HG03135 (cell line): Measurements from ENCODE around the gene CARD14.
"Not testable (repeated sequence)": the region's sequence is repeated elsewhere in the genome, so short reads cannot be mapped to it uniquely, and the experiment has no call there.

Experiments used
- ATAC-seq: cut with Tn5 transposase; IDR thresholded peaks from one replicate; pipeline ENCODE4 v1.9.1; 2021; ENCODE audit warnings: mild to moderate bottlenecking, moderate library complexity; ENCODE audit not compliant: unreplicated experiment

The CARD14 gene

GRCh38 chr17:80223142-80223815 lies 53.4 kb downstream of the CARD14 start:
- no peak for ATAC-seq

GRCh38 chr17:80223838-80224497 lies 54.1 kb downstream of the CARD14 start:
- ATAC-seq: no peak

- no peak for ATAC-seq
Observed at GRCh38 chr17:80224683-80225082, 54.9 kb downstream of the CARD14 start.

GRCh38 chr17:80225230-80225629 lies 55.4 kb downstream of the CARD14 start:
- ATAC-seq: no peak

GRCh38 chr17:80227156-80227555 lies 57.3 kb downstream of the CARD14 start:
- no peak for ATAC-seq

GRCh38 chr17:80227666-80228065 lies 57.8 kb downstream of the CARD14 start:
- ATAC-seq: no peak

GRCh38 chr17:80228477-80228876 lies 58.6 kb downstream of the CARD14 start:
- no peak for ATAC-seq

- ATAC-seq: no peak
Observed at GRCh38 chr17:80229011-80229410, 59.2 kb downstream of the CARD14 start.

GRCh38 chr17:80232438-80232837 lies 62.6 kb downstream of the CARD14 start:
- ATAC-seq: no peak

- ATAC-seq: no peak
Observed at GRCh38 chr17:80233202-80233601, 63.4 kb downstream of the CARD14 start.

- no peak for ATAC-seq
Observed at GRCh38 chr17:80236911-80237310, 67.1 kb downstream of the CARD14 start.

GRCh38 chr17:80237386-80237785 lies 67.6 kb downstream of the CARD14 start:
- ATAC-seq: no peak

- ATAC-seq: no peak
Observed at GRCh38 chr17:80242505-80242904, 72.7 kb downstream of the CARD14 start.

- ATAC-seq: no peak
Observed at GRCh38 chr17:80243526-80244433, 74.0 kb downstream of the CARD14 start.

- not testable (repeated sequence) for ATAC-seq
Observed at GRCh38 chr17:80244448-80244847, 74.6 kb downstream of the CARD14 start.

- ATAC-seq: no peak
Observed at GRCh38 chr17:80244871-80245509, 75.2 kb downstream of the CARD14 start.

GRCh38 chr17:80245566-80246265 lies 75.9 kb downstream of the CARD14 start:
- ATAC-seq: no peak

GRCh38 chr17:80246266-80246681 lies 76.4 kb downstream of the CARD14 start:
- no peak for ATAC-seq

GRCh38 chr17:80246726-80247125 lies 76.9 kb downstream of the CARD14 start:
- ATAC-seq: no peak

GRCh38 chr17:80247561-80247960 lies 77.7 kb downstream of the CARD14 start:
- no peak for ATAC-seq
